HG03469 (cell line): ENCODE measurements around the gene CCDC74B.
"Not testable (repeated sequence)": the region's sequence is repeated elsewhere in the genome, so short reads cannot be mapped to it uniquely, and the experiment has no call there.

Source experiments
- ATAC-seq: cut with Tn5 transposase; IDR thresholded peaks from one replicate; pipeline ENCODE4 v1.9.1; 2021; ENCODE audit warnings: mild to moderate bottlenecking, moderate library complexity, moderate number of reproducible peaks; ENCODE audit not compliant: unreplicated experiment

CCDC74B gene

GRCh38 chr2:130120924-130121323 is 24.0 kb downstream of the CCDC74B start:
- not testable (repeated sequence) for ATAC-seq

GRCh38 chr2:130102597-130103363 is 42.1 kb downstream of the CCDC74B start:
- ATAC-seq, result not testable (repeated sequence)
